Keratinocyte (primary cell): ENCODE data around the gene MAPK7. TPM values are rescaled to one million over a fixed set of nuclear protein-coding genes. Genes with fewer than 3 reads are reported as not detected.

ENCODE experiments used
- DNase-seq: peaks from one replicate; pipeline ENCODE4 v3.0.0-alpha.2; 2011; ENCODE audit warnings: low read depth, missing footprints, low spot score
- FAIRE-seq: peaks from 2 replicates; lab custom pipeline; 2011; peaks lifted over from hg19 to GRCh38; lab: Jason Lieb, UNC
- H2AFZ ChIP-seq: 2 replicates; pipeline ENCODE4 v1.6.0; 2012; ENCODE audit warnings: low read length, control low read depth, inconsistent platforms; ENCODE audit not compliant: control insufficient read depth
- H3K27ac ChIP-seq: 2 replicates; pipeline ENCODE4 v1.5.1; 2011; ENCODE audit warnings: low read length; ENCODE audit not compliant: control insufficient read depth, insufficient read depth
- H3K27me3 ChIP-seq: 3 replicates; pipeline ENCODE4 v1.6.0; 2011; ENCODE audit warnings: low read length; ENCODE audit not compliant: control insufficient read depth, insufficient read depth; ENCODE audit errors: extremely low read depth
- H3K36me3 ChIP-seq, 2 experiments: 2 replicates in 1 of 2; 3 replicates in 1 of 2; pipeline ENCODE4 v1.5.1; 2011; ENCODE audit warnings: low read length in 2 of 2, mild to moderate bottlenecking in 1 of 2; ENCODE audit not compliant: control insufficient read depth in 2 of 2, insufficient read depth in 2 of 2; ENCODE audit errors: extremely low read depth in 1 of 2
- H3K4me1 ChIP-seq: 3 replicates; pipeline ENCODE4 v1.5.1; 2011; ENCODE audit warnings: low read length; ENCODE audit not compliant: control insufficient read depth, insufficient read depth; ENCODE audit errors: extremely low read depth
- H3K4me2 ChIP-seq: 3 replicates; pipeline ENCODE4 v1.6.0; 2011; ENCODE audit warnings: low read depth, low read length; ENCODE audit not compliant: control insufficient read depth, insufficient read depth; ENCODE audit errors: extremely low read depth
- H3K4me3 ChIP-seq, 3 experiments: fragments of 200-600 bp in 1 of 3; sonication (generic) in 1 of 3; 2 replicates in 2 of 3; 3 replicates in 1 of 3; pipeline ENCODE4 v1.5.1; 2011 to 2016; ENCODE audit warnings: low read length in 3 of 3, mild to moderate bottlenecking in 3 of 3, control low read depth in 2 of 3, inconsistent platforms in 1 of 3, low read depth in 1 of 3, mixed read lengths in 1 of 3, mixed run types in 1 of 3, moderate library complexity in 1 of 3; ENCODE audit not compliant: control insufficient read depth in 2 of 3, insufficient read depth in 2 of 3; ENCODE audit errors: extremely low read depth in 1 of 3
- H3K79me2 ChIP-seq: 2 replicates; pipeline ENCODE4 v1.6.0; 2012; ENCODE audit warnings: low read length; ENCODE audit not compliant: control insufficient read depth, insufficient read depth
- H3K9ac ChIP-seq: 3 replicates; pipeline ENCODE4 v1.6.0; 2011; ENCODE audit warnings: low read length; ENCODE audit not compliant: control insufficient read depth, insufficient read depth; ENCODE audit errors: extremely low read depth
- H3K9me1 ChIP-seq: 3 replicates; pipeline ENCODE4 v1.6.0; 2011; ENCODE audit warnings: low read length; ENCODE audit not compliant: control insufficient read depth, insufficient read depth; ENCODE audit errors: extremely low read depth
- H3K9me3 ChIP-seq: 2 replicates; pipeline ENCODE4 v1.5.1; 2012; ENCODE audit warnings: low read depth, low read length; ENCODE audit not compliant: control insufficient read depth
- H4K20me1 ChIP-seq: 3 replicates; pipeline ENCODE4 v1.6.0; 2011; ENCODE audit warnings: low read length; ENCODE audit not compliant: control insufficient read depth, insufficient read depth; ENCODE audit errors: extremely low read depth
- CTCF ChIP-seq, 3 experiments: IDR thresholded peaks in 1 of 3; conservative IDR thresholded peaks in 1 of 3; optimal IDR thresholded peaks in 1 of 3; 2 replicates in 2 of 3; 3 replicates in 1 of 3; pipeline versions ENCODE3 to v1.5.1; 2011; ENCODE audit warnings: low read length in 3 of 3, mild to moderate bottlenecking in 3 of 3, moderate library complexity in 2 of 3, control low read depth in 1 of 3, inconsistent platforms in 1 of 3; ENCODE audit not compliant: insufficient read depth in 2 of 3; ENCODE audit errors: extremely low read depth in 1 of 3
- EZH2 ChIP-seq: IDR thresholded peaks from one replicate; pipeline ENCODE4 v1.6.1; 2012; ENCODE audit warnings: inconsistent platforms, mild to moderate bottlenecking, low read length, moderate library complexity
- dilution Hi-C: fragments of 300-500 bp; cut with MboI; formaldehyde crosslinking; loops from one replicate; pipeline ENCODE4 v1.7.0; 2020; ENCODE audit warnings: low sequenced_read_pairs; ENCODE audit not compliant: extremely low pct_ligation_motif_present
- polyA plus RNA-seq, 5 experiments: library from polyadenylated mRNA; depleted of rRNA in 3 of 5; stranded (reverse) in 3 of 5; stranded (forward) in 1 of 5; unstranded in 1 of 5; fragments of >200 nt; gene quantifications; 1 replicate in 1 of 5; 2 replicates in 3 of 5; 3 replicates in 1 of 5; pipeline versions ENCODE4 v1.2.1 to v1.2.3, GENCODE V29; 2011 to 2012; ENCODE audit warnings: missing spikeins in 2 of 5, low read depth in 1 of 5, low replicate concordance in 1 of 5

Gene MAPK7
- polyA plus RNA-seq, 1 donor (not counting 4 experiments of a cell fraction or from before 2014, with no cell fraction given): 4.3 TPM

- Histone ChIP-seq H3K9ac (no peak overlapping the region), H3K27me3 (no peaks in the 10 kb centered on the region), H3K4me2 (no peak overlapping the region), H2AFZ (no peak overlapping the region), H4K20me1 (no peaks in the 10 kb centered on the region), H3K27ac (no peak overlapping the region), H3K36me3 (peaks cover 0 to 5% of the 10 kb centered on the region in 2 experiments), H3K9me3 (no peaks in the 10 kb centered on the region), H3K4me3 (no peak overlapping the region), H3K9me1 (no peaks in the 10 kb centered on the region), H3K4me1 (peaks cover 18% of the 10 kb centered on the region), H3K79me2 (peaks cover 2% of the 10 kb centered on the region)
- dilution Hi-C loops: loop anchor here (25.0 kb wide), 1 partner anchor 303 kb away; no protein-coding TSS in a partner anchor
- DNase-seq: no peak
- TF ChIP-seq EZH2 (no peak), CTCF (optimal IDR thresholded peaks at IDR 0.05 in 1 of 3, IDR thresholded peaks at IDR 0.05 in 1 of 3, conservative IDR thresholded peaks at IDR 0.05 in 1 of 3; ENCODE audit: extremely low read depth in 1 of 3, insufficient read depth in 2 of 3, low read length in 3 of 3) (no peak)
- FAIRE-seq: no peak
Observed at GRCh38 chr17:19359151-19359550, 19.1 kb upstream of the MAPK7 start.

- no peaks in the 10 kb centered on the region for H3K9me3 ChIP-seq
- FAIRE-seq (no peak), DNase-seq (no peak)
- dilution Hi-C loops: loop anchor here (5.0 to 25.0 kb wide), 2 partner anchors 97 to 302 kb away; no protein-coding TSS in a partner anchor
- no peak overlapping the region for H3K4me3 ChIP-seq
- peaks cover 12% of the 10 kb centered on the region for H3K4me1 ChIP-seq
- no peak overlapping the region for H3K4me2 ChIP-seq
- H3K27ac ChIP-seq: no peak overlapping the region
- no peak overlapping the region for H3K9ac ChIP-seq
- H3K9me1 ChIP-seq: no peaks in the 10 kb centered on the region
- no peaks in the 10 kb centered on the region for H4K20me1 ChIP-seq
- H3K36me3 ChIP-seq: peaks cover 0 to 5% of the 10 kb centered on the region in 2 experiments
- H2AFZ ChIP-seq: no peak overlapping the region
- H3K27me3 ChIP-seq: no peaks in the 10 kb centered on the region
- TF ChIP-seq EZH2 (no peak), CTCF (optimal IDR thresholded peaks at IDR 0.05 in 1 of 3, IDR thresholded peaks at IDR 0.05 in 1 of 3, conservative IDR thresholded peaks at IDR 0.05 in 1 of 3; ENCODE audit: extremely low read depth in 1 of 3, insufficient read depth in 2 of 3, low read length in 3 of 3) (no peak)
- peaks cover 2% of the 10 kb centered on the region for H3K79me2 ChIP-seq
Observed at GRCh38 chr17:19359856-19360255, 18.4 kb upstream of the MAPK7 start.
